Adrenal gland (tissue), 5 donors: ENCODE data around the gene ADAMTSL5.

ENCODE experiments used
- POLR2A ChIP-seq, 2 donors: fragments of 450-650 bp; IDR thresholded peaks; one replicate each; pipeline ENCODE4 v1.6.1; 2017; ENCODE audit warnings: antibody characterized with exemption in 2 of 2, mild to moderate bottlenecking in 2 of 2, moderate library complexity in 1 of 2
- TF ChIP-seq, protein P1 (sequence below), 6 experiments: fragments of 450-650 bp in 4 of 6; fragments of 200-600 bp in 2 of 6; sonication (generic) in 1 of 6; IDR thresholded peaks; 1 replicate in 5 of 6; 2 replicates in 1 of 6; pipeline versions ENCODE4 v1.5.1 to v1.8.0; 2016 to 2021; ENCODE audit warnings: antibody characterized with exemption in 6 of 6, mild to moderate bottlenecking in 2 of 6, moderate library complexity in 1 of 6
- donor health status: DM: no; HTN: no; CAD: no.

DNA sequence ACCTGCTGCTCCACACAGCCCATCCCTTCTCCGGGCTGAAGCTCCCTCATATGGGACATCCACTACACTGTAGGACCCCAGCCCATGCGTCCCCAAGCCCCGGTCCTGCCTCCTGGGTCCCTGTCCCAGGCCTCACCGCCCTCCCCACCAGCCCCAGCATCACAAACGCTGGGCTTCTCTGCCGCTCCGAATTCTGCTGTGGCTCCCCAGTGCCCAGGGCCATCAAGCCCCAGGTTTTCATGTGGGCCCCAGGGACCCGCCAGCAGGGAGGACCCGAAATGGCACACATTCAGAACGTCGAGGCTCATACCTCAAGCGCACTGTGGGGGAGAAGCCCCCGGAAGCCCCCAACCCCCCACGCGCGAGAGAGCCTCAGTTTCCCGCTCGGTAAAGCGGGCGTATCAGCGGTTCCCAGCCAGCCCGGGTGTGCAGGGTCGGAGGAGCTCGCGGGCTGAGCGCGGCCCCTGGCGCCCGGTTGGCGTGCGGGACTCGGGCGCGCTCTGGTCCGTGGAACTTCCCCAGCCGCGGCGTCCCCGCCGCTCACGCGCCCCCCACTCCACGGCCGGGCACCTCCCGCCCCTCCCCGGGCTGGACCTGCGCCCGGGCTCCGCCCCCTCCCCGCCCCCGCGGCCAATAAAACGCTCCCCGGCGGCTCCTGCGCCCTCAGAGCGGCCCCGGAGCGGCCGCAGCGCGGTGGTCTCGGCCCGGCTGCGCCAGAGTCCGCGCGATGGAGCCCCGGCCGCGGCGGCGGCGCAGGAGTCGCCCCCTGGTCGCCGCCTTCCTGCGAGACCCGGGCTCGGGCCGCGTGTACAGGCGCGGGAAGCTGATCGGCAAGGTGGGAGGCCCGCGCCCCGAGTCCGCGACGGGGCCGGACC, 10.8 kb upstream of the ADAMTSL5 start, which contains the start of gene PLK5:
- TF ChIP-seq, protein P1, sequence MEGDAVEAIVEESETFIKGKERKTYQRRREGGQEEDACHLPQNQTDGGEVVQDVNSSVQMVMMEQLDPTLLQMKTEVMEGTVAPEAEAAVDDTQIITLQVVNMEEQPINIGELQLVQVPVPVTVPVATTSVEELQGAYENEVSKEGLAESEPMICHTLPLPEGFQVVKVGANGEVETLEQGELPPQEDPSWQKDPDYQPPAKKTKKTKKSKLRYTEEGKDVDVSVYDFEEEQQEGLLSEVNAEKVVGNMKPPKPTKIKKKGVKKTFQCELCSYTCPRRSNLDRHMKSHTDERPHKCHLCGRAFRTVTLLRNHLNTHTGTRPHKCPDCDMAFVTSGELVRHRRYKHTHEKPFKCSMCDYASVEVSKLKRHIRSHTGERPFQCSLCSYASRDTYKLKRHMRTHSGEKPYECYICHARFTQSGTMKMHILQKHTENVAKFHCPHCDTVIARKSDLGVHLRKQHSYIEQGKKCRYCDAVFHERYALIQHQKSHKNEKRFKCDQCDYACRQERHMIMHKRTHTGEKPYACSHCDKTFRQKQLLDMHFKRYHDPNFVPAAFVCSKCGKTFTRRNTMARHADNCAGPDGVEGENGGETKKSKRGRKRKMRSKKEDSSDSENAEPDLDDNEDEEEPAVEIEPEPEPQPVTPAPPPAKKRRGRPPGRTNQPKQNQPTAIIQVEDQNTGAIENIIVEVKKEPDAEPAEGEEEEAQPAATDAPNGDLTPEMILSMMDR (IDR thresholded peaks at IDR 0.05): no peak
- no peak for TF ChIP-seq POLR2A (IDR thresholded peaks at IDR 0.05)
